Raji (cell line): ENCODE measurements around the gene CMKLR1.

Source experiments
- POLR2A ChIP-seq: IDR thresholded peaks from 2 replicates; pipeline ENCODE4 v1.6.1; 2011; ENCODE audit warnings: low read depth, low read length, control low read depth; ENCODE audit not compliant: insufficient read depth

The CMKLR1 gene

DNA sequence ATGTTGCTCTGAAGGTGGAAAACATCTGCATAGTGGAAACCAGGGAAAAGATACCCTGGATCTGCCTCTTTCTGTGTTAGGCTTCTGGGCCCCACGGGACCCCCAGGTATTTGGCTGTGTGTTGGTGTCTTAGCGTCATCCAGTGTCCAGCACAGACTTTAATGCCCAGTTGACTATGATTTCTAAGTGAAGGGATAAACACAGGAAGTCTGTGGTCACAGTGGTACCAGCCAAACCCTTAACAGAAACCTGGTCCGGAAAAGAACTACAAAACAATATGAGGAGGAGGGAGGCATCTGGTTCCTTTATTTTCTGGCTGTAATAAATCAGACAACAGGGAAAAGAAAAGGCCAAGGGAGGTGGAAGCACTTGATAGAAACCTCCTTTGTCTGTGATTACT is 56.4 kb downstream of the CMKLR1 start:
- TF ChIP-seq POLR2A: no peak

DNA sequence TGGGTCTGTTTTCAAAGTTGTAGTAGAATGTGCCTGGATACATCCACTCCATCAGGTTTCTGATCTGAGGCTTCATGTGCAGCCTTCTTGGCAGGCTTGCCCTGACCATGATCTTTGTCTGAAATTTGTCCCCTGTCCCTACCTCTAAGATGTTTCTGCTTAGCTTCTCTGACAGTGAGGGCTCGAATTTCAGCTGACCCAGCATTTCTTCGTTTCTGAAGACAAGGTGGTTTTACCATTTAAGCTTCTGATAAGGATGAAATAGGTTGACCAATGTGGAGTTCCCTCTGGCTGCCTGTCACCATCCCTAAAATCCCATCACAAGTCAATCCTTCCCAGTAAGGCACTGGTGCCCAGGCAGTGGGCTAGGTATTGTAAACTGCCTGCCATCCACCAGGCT is 57.0 kb downstream of the CMKLR1 start:
- no peak for TF ChIP-seq POLR2A

DNA sequence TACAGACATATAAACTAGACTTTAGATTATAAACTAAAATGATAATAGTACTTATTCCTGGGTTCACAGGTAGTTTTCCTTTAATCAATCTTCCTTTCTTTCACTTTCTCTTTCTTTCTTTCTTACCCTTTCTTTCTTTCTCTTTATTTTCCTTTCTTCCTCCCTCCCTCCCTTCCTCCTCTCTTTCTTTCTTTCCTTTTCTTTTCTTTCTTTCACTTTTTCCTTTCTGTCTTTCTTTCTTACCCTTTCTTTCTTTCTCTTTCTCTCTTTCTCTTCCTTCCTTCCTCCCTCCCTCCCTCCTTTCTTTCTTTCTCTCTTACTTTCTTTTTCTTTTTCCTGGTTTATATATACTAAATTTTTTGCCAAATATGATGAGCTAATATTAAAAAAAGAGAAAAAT is 61.5 kb downstream of the CMKLR1 start:
- TF ChIP-seq POLR2A: no peak

DNA sequence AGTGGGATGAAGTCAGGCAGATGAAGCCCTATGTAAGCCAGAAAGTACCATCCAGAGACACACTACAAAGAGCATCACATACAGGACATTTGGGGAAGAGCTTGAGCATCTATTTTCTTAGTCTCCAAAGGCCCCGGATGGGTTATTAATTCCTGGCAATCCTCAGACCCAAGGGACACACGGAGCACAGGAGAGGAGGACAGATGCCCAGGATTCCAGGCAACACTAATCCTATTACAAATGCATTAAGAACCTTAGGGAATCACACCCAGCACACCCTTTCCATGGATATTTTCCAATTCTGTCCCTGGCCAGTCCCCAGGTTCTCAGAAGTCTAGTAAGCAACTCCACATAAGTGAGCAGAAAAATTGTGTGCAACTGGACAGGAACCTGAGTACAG is 65.9 kb downstream of the CMKLR1 start:
- TF ChIP-seq POLR2A: no peak

DNA sequence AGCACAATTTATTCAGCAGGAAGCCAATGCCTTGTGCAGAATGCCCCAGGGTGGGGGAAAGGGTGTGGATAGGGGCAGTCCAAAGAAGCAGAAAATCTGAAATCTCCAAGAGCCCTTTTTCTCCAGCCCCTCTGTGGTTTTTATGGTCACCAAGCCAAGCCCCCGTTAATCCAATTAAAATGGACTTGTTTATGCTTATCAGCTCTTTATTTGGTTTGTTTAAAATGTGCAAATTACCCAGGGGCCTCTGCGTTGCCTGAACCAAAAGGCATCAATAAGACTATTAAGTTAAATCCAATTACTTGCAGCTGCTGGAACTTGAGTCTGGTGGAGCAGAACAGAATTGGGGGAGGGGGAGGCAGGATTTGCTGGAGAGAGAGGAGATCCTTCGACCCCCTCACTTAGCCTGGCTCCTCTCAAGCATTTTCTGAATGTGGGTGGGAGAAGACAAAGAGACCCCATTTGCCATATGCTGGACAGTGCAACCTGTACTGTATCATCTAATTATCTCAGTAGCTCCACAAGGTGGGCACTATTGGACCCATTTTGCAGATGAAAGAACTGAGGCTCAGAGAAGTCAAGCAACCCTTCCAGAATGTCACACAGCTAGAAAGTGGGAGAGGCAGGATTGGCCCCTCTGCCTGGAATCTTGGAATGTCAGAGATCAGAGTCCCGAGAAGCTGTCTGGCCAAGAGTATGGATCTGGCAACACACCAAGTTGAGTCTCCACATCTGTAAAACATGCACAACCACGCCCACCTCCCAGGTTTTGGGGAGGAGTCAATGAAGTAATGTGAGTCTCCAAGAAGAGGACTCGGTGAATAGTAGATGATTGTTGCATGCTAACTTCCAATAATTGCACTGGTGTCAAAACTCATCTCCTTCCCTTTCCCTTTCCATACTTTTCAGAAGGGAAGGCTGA is 66.9 kb downstream of the CMKLR1 start:
- TF ChIP-seq POLR2A: no peak

DNA sequence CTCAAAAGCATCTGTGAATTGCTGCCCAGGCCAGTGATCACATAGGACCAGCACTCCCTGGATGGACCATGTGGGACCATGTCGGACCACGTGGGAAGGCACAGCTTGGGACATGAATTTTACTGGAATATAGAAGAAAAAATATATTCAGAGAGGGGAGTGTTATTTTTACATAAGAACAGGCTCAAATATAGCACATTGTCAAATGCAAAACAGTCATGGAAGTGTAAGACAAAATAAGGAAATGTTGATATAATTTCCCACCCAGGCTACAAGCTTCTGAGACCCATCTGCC is 68.3 kb downstream of the CMKLR1 start:
- no peak for TF ChIP-seq POLR2A

DNA sequence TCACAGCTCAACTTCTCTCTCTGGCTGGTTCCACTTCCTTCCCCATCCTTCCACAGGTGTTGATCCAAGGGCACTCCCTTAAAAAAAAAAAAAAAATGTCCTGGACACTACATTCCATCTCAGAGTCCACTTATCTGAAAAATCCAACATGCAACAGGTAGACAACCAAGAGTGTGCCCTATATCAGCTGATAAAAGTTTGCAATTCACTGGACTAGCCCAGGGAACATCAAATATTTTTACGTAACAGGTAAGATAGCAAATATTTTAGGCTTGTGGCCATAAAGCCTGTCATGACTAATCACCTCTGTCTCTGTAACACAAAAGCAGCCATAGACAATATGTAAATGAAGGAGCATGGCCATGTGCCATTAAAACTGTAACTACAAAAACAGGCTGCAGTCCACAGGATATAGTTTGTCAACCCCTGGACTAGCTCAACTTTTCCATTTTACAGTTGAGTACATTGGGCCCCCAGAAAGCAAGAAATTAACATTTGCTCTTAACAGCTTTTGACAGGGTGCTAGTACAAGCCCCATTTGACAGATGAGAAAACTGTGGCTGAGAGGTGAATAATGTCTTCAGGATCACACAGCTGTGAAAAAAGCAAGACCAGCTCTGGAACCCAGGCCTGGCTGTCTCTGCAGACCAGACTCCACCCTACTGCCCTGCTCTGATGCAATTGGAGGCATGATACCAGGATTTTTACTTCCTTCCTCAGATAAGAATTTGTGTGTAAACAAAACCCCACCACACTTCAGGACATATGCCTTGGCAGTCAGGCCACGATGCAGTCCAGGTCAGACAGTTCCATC is 68.9 kb downstream of the CMKLR1 start:
- no peak for TF ChIP-seq POLR2A

DNA sequence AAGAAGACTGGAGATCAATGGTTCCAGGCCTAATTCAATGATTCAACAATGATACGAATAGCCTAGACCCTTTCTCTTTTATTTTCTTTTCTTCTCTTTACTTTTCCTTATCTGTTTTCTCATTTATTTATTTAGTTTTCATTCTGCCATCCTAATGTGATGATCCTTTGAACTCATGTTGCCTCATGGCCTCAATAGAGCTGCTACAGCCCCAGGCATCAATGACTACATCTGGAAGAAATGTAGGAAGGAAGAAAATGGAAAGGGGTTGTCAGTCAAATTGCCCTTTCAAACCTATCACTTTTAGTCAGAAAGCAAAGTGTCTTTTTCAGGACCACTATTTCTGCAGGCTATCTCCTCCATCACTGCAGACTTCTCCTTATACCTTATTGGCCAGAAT is 69.9 kb downstream of the CMKLR1 start:
- no peak for TF ChIP-seq POLR2A

DNA sequence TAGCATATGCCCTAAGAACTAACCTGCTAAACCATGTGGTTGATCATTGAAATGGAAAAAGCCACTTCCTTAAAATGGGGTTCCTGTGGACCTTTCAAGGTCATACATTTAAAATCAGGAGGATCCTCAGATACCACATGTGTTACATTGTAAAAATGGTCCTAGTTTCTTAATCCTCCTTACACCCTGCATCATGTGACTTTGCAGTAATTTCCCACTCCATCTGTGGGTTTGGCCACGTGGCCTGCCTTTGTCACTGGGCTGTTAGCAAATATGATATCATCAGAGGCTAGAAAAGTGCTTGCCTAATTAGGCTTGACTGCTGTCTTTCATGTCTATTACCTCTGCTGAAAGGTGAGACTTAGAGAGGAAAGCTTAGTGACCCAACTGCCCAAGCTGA is 70.7 kb downstream of the CMKLR1 start:
- no peak for TF ChIP-seq POLR2A

DNA sequence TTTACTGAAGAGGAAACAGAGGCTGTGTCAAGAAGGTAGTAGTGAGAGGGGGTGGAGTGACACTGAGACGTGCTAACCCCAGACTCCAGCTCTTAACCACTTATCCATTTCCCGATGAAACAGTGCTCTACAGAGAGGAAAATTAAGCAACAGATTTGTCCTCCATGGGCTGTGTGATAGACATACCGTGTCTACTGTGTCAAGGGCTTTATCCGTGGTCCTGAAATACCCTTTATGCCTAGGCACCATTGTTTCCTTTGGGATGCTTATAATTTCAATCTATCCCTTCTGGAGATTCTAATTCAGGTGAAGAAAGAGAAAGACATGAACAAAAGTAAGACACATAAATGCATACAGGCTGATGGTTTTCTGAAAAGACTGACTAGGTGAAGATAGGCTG is 71.7 kb downstream of the CMKLR1 start:
- no peak for TF ChIP-seq POLR2A

DNA sequence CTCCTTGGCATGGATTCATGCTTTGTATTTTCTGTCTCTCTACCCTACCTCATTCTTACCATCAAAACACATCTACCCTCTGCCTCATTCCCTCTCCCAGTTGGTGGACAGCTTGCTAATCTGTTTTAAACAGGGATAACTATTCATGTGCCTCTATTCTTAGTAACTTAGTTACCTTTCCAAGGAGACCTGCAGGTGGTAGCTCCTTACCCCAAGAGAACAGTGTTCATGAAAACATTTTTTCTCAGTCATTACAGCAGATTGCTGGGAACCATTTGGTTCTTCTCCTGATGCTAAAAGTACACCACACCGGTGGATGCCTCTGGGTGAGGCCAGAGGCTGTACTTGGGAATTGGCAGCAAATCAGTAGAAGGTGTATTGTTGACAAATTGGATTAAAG is 73.0 kb downstream of the CMKLR1 start:
- TF ChIP-seq POLR2A: no peak

DNA sequence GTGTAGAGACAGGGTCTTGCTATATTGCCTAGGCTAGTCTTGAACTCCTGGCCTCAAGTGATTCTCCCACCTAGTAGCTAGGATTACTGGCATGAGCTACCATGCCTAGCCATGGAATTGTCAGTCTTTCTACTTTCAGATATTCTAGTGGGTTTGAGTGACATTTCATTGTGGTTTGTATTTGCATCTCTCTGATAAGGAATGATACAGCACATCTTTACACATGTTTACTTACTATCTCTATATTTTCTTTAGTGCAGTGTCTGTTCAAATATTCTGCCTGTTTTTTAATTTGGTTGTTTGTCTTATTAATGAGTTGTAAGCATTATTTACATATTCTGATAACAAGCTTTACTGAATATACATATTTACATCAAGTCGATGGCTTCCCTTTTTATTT is 73.6 kb downstream of the CMKLR1 start:
- no peak for TF ChIP-seq POLR2A

DNA sequence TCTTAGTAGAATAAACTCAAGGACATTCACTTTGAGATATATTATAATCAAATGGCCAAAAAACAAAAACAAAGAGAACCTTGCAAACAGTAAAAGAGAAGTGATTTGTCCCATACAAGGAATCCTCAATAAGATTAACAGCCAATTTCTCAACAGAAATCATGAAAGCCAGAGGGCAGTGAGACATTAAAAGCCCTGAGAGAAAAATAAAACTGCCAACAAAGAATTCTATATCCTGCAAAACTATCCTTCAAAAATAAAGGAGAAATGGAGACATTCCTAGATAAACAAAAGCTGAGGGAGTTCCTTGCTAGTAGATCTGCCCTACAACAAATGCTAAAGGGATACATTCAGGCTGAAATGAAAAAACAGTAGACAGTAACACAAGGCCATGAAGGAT is 78.1 kb downstream of the CMKLR1 start:
- no peak for TF ChIP-seq POLR2A

DNA sequence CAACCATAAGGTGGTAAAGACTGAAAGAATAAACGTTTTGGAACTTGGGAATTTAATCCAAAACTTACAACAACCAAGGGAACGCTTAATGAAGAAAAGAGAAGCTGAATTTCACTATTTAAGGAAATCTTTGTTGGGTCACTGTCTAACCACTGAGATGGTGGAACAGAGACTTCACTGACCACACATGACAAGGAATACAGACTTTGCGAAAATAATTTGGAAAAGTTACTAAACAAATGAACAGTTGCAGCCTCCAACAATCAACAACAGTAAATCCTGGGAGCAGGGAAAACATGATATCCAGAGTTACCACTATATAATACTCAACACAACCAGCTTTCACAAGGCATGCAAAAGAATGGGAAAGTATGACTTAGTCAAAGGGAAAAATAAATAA is 79.1 kb downstream of the CMKLR1 start:
- no peak for TF ChIP-seq POLR2A

DNA sequence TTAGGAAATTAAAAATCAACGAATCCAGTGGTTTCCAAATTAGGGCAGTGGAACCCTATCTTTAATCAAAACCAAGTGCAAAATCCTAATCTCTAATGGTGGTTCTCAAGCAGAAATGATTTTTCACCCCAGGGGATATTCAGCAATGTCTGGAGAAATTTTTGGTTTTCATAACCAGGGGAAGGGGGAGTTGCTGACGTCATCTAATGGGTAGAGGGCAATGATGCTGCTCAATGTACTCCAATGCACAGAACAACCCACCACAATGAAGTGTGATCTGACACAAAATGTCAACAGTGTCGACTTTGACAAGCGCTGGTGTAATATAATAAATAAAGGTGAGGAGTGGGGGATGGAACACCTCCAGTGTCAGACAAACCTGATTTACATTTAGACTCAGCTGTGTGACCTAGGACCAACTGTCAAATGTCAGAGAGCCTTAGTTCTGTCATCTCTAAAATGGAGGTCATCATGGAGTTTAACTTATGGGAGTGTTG is 81.5 kb downstream of the CMKLR1 start:
- TF ChIP-seq POLR2A: no peak

DNA sequence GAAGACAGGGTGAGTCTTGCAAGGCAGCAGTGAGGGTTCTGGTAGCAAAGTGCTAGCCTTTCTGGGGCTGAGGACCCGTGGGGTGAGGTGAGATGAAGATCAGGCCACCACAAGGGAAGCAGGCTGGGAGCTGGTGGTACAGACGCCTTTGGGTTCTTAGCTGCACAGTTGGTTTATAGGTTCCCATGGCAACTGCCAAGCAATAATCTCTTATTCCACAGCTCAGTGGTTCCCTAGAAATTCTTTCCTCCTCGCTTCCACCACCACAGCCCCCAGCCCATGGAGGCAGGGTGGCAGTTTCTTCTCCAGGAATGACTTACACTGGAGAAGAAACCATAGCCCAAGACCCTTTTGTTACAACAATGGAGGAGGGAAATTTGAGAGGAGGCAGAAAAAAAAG is 82.1 kb downstream of the CMKLR1 start:
- no peak for TF ChIP-seq POLR2A

DNA sequence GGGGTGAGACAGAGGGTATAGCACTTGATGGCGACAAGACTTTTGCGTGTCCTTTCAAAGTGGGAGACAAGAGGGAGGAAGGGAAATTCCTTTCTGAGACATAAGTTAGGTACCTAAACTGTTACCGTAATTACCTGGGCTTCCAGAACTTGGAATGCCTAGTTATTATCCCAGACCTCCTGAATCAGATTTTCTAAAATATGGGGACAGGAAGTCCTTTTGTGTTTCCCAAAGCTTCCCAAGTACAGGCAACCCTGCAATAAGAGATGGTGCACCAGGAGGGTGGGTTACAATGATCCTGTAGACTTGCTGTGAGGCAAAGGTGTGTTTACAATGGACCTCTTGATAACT is 83.9 kb downstream of the CMKLR1 start:
- no peak for TF ChIP-seq POLR2A
